B cell (primary cell): ENCODE data around the gene FRRS1. TPM values are rescaled to one million over a fixed set of nuclear protein-coding genes. Genes with fewer than 3 reads are reported as not detected.

Experiments
- ATAC-seq: fragments of 200-7000 bp; cut with Tn5 transposase; one replicate; pipeline ENCODE4 v1.10.0; 2021; ENCODE audit warnings: low read depth, mild to moderate bottlenecking, moderate number of reproducible peaks, moderate library complexity
- CTCF ChIA-PET: fragments of 350-600 bp; sonication (Branson Sonifier 250); formaldehyde crosslinking; loops from one replicate; lab custom pipeline; 2021; ENCODE audit warnings: antibody characterized with exemption, inconsistent platforms; lab: Charles Lee
- POLR2A ChIA-PET: fragments of 350-600 bp; sonication (Branson Sonifier 250); formaldehyde crosslinking; loops from one replicate; lab custom pipeline; 2021; ENCODE audit warnings: antibody characterized with exemption; lab: Charles Lee
- DNase-seq: peaks from one replicate; pipeline ENCODE4 v3.0.0; 2013
- H2AFZ ChIP-seq: 2 replicates; pipeline ENCODE4 v1.6.1; 2012; ENCODE audit warnings: mild to moderate bottlenecking, low read depth, low read length; ENCODE audit not compliant: insufficient read depth, poor library complexity, severe bottlenecking
- H3K27ac ChIP-seq, 2 donors: 1 replicate in 1 of 2; 2 replicates in 1 of 2; pipeline ENCODE4 v1.5.1; 2012 to 2013; ENCODE audit warnings: low read length in 2 of 2, mild to moderate bottlenecking in 2 of 2, moderate library complexity in 1 of 2
- H3K27me3 ChIP-seq, 4 experiments: fragments of 200-600 bp in 1 of 4; sonication (generic) in 1 of 4; replicated peaks in 1 of 4; 1 replicate in 2 of 4; 2 replicates in 2 of 4; pipeline versions ENCODE4 v1.6.1 to v1.7.0; 2013 to 2016; ENCODE audit warnings: low read length in 3 of 4, mild to moderate bottlenecking in 2 of 4, mixed read lengths in 1 of 4, moderate library complexity in 1 of 4; ENCODE audit not compliant: insufficient read depth in 4 of 4, control insufficient read depth in 3 of 4; ENCODE audit errors: control extremely low read depth in 1 of 4
- H3K36me3 ChIP-seq, 2 experiments: replicated peaks in 1 of 2; 1 replicate in 1 of 2; 2 replicates in 1 of 2; pipeline versions ENCODE4 v1.6.1 to v1.7.1; 2013; ENCODE audit warnings: low read length in 1 of 2; ENCODE audit not compliant: insufficient read depth in 2 of 2, control insufficient read depth in 1 of 2; ENCODE audit errors: control extremely low read depth in 1 of 2, extremely low read depth in 1 of 2
- H3K4me1 ChIP-seq, 2 donors: fragments of 200-600 bp in 1 of 2; sonication (generic) in 1 of 2; 1 replicate in 1 of 2; 2 replicates in 1 of 2; pipeline versions ENCODE4 v1.5.1 to v1.6.1; 2013 to 2017; ENCODE audit warnings: low read length in 2 of 2; ENCODE audit not compliant: control insufficient read depth in 2 of 2, insufficient read depth in 2 of 2
- H3K4me2 ChIP-seq: replicated peaks from 2 replicates; pipeline ENCODE3; 2012; ENCODE audit warnings: mild to moderate bottlenecking, low read depth, low read length; ENCODE audit not compliant: poor library complexity, severe bottlenecking
- H3K4me3 ChIP-seq, 5 experiments: fragments of 200-600 bp in 1 of 5; sonication (generic) in 1 of 5; 1 replicate in 3 of 5; 2 replicates in 2 of 5; pipeline versions ENCODE4 v1.5.1 to v1.7.0; 2011 to 2016; ENCODE audit warnings: low read length in 4 of 5, mild to moderate bottlenecking in 4 of 5, low read depth in 2 of 5, control low read depth in 1 of 5, moderate library complexity in 1 of 5; ENCODE audit not compliant: insufficient read depth in 1 of 5; ENCODE audit errors: control extremely low read depth in 1 of 5, extremely low read depth in 1 of 5
- H3K79me2 ChIP-seq: fragments of 200-600 bp; sonication (generic); one replicate; pipeline ENCODE4 v1.6.0; 2016; ENCODE audit warnings: low read length; ENCODE audit not compliant: control insufficient read depth, insufficient read depth
- H3K9ac ChIP-seq: fragments of 200-600 bp; sonication (generic); 2 replicates; pipeline ENCODE4 v1.6.1; 2017; ENCODE audit warnings: mild to moderate bottlenecking, low read length, moderate library complexity
- H3K9me3 ChIP-seq, 3 donors: one replicate each; pipeline versions ENCODE4 v1.6.1 to v1.7.1; 2013; ENCODE audit warnings: low read length in 2 of 3; ENCODE audit not compliant: control insufficient read depth in 2 of 3, insufficient read depth in 1 of 3; ENCODE audit errors: control extremely low read depth in 1 of 3
- H4K20me1 ChIP-seq: 2 replicates; pipeline ENCODE4 v1.6.0; 2012; ENCODE audit warnings: mild to moderate bottlenecking, low read length; ENCODE audit not compliant: insufficient read depth, control insufficient read depth, poor library complexity, severe bottlenecking
- H3K27ac Mint-ChIP-seq: one replicate; pipeline ENCODE4 v1.8.0; 2021; ENCODE audit warnings: mixed read lengths
- H3K27me3 Mint-ChIP-seq: one replicate; pipeline ENCODE4 v1.8.0; 2021; ENCODE audit warnings: mixed read lengths
- H3K4me1 Mint-ChIP-seq: one replicate; pipeline ENCODE4 v1.8.0; 2021; ENCODE audit warnings: mixed read lengths
- H3K4me3 Mint-ChIP-seq: one replicate; pipeline ENCODE4 v1.8.0; 2021; ENCODE audit warnings: mixed read lengths
- H3K9me3 Mint-ChIP-seq: one replicate; pipeline ENCODE4 v1.8.0; 2022; ENCODE audit warnings: mixed read lengths; ENCODE audit not compliant: insufficient read depth
- CTCF ChIP-seq: fragments of 200-600 bp; IDR thresholded peaks from one replicate; pipeline ENCODE4 v1.8.0; 2022; ENCODE audit warnings: antibody characterized with exemption, mild to moderate bottlenecking
- EZH2 ChIP-seq: IDR thresholded peaks from 2 replicates; pipeline ENCODE4 v1.6.1; 2012; ENCODE audit warnings: borderline replicate concordance, low read depth, mild to moderate bottlenecking, moderate library complexity, low read length; ENCODE audit not compliant: insufficient read depth, poor library complexity, severe bottlenecking
- WGBS: methylation state at CpG from one replicate; pipeline ENCODE4 v1.1.5; 2013; ENCODE audit warnings: missing lambda C conversion rate; ENCODE audit not compliant: insufficient coverage; 5-methylcytosine and 5-hydroxymethylcytosine counted together
- intact Hi-C: fragments of 100-400 bp; cut with micrococcal nuclease; formaldehyde crosslinking; loops from one replicate; pipeline ENCODE4 v1.10.0; 2022
- polyA plus RNA-seq: library from polyadenylated mRNA; depleted of rRNA; stranded (reverse); fragments of >200 nt; gene quantifications from 2 replicates; pipeline ENCODE4 v1.2.3, GENCODE V29; 2012
- total RNA-seq, 2 donors: library from RNA; stranded (reverse); fragments of 120-200 nt in 1 of 2; gene quantifications; 1 replicate in 1 of 2; 2 replicates in 1 of 2; pipeline versions ENCODE4 v1.2.3 to v1.2.4, GENCODE V29; 2013 to 2022

The FRRS1 gene
- total and polyA plus RNA-seq, 2 donors (not counting 1 experiment from before 2014, with no cell fraction given), result 0.73 to 0.96 TPM

- CTCF ChIA-PET, result no interaction called here
- DNase-seq, result peak; percentile 19
- H3K27me3 Mint-ChIP-seq, result peaks cover 19% of the 10 kb centered on the region
These were observed 20.5 kb upstream of the FRRS1 start for GRCh38 chr1:99786751-99787501.

More at GRCh38 chr1:99786751-99787501, 20.5 kb upstream of the FRRS1 start:
- H3K9ac ChIP-seq, result no peak overlapping the region
- no peak overlapping the region for H3K4me3 ChIP-seq
- WGBS, result 74% methylated on average over 2 of the region's 2 CpGs
- no peaks in the 10 kb centered on the region for H3K36me3 ChIP-seq
- H3K4me3 Mint-ChIP-seq, result no peak overlapping the region
- peaks cover 27% of the 10 kb centered on the region for H3K4me1 Mint-ChIP-seq
- peaks cover 0 to 9% (median 6%) of the 10 kb centered on the region in 4 experiments for H3K27me3 ChIP-seq
- no peaks in the 10 kb centered on the region for H4K20me1 ChIP-seq
- TF ChIP-seq EZH2 (no peak), CTCF (no peak)
- no peak for ATAC-seq
- peaks cover 27 to 28% of the 10 kb centered on the region in 2 donors for H3K4me1 ChIP-seq
- intact Hi-C loops, result no loop called here
- no peak overlapping the region for H3K27ac ChIP-seq
- POLR2A ChIA-PET, result interaction anchor here (0.6 kb wide), 1 partner anchor 13 kb away, joined by 6 read pairs; no protein-coding TSS in a partner anchor
- no peak overlapping the region for H2AFZ ChIP-seq
- peak overlapping the region; percentile 6 for H3K4me2 ChIP-seq
- no peaks in the 10 kb centered on the region for H3K9me3 Mint-ChIP-seq
- no peaks in the 10 kb centered on the region for H3K79me2 ChIP-seq
- H3K27ac Mint-ChIP-seq, result no peak overlapping the region
- H3K9me3 ChIP-seq, result no peaks in the 10 kb centered on the region
